D721Med (cell line): ENCODE measurements around the gene DNAAF5.
"Not testable (repeated sequence)": the region's sequence is repeated elsewhere in the genome, so short reads cannot be mapped to it uniquely, and the experiment has no call there.

ENCODE experiments used
- DNase-seq: peaks from one replicate; pipeline ENCODE4 v3.0.0; 2011; ENCODE audit warnings: low spot score; ENCODE audit not compliant: insufficient read length
- FAIRE-seq: peaks from 2 replicates; lab custom pipeline; 2011; peaks lifted over from hg19 to GRCh38; lab: Jason Lieb, UNC
- TF ChIP-seq, protein P1 (sequence below): IDR thresholded peaks from 2 replicates; pipeline ENCODE4 v1.5.1; 2012; ENCODE audit warnings: mild to moderate bottlenecking, control low read depth; ENCODE audit not compliant: insufficient read depth; ENCODE audit errors: missing control alignments

The DNAAF5 gene

DNA sequence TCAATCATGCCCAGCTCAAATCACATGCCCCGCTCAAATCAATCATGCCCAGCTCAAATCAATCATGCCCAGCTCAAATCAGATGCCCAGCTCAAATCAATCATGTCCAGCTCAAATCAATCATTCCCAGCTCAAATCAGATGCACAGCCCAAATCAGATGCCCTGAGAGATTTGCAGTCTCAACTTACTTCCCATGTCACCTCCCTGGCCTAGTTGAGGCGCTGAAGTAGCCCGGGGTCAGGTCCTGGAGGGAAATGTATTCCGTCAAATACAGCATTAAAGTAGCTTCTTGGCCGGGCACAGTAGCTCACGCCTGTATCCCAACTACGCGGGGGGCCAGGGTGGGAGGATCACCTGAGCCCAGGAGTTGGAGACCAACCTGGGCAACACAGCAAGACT, 16.3 kb downstream of the DNAAF5 start:
- FAIRE-seq (no peak), DNase-seq (no peak)
- TF ChIP-seq, protein P1, sequence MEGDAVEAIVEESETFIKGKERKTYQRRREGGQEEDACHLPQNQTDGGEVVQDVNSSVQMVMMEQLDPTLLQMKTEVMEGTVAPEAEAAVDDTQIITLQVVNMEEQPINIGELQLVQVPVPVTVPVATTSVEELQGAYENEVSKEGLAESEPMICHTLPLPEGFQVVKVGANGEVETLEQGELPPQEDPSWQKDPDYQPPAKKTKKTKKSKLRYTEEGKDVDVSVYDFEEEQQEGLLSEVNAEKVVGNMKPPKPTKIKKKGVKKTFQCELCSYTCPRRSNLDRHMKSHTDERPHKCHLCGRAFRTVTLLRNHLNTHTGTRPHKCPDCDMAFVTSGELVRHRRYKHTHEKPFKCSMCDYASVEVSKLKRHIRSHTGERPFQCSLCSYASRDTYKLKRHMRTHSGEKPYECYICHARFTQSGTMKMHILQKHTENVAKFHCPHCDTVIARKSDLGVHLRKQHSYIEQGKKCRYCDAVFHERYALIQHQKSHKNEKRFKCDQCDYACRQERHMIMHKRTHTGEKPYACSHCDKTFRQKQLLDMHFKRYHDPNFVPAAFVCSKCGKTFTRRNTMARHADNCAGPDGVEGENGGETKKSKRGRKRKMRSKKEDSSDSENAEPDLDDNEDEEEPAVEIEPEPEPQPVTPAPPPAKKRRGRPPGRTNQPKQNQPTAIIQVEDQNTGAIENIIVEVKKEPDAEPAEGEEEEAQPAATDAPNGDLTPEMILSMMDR: no peak

DNA sequence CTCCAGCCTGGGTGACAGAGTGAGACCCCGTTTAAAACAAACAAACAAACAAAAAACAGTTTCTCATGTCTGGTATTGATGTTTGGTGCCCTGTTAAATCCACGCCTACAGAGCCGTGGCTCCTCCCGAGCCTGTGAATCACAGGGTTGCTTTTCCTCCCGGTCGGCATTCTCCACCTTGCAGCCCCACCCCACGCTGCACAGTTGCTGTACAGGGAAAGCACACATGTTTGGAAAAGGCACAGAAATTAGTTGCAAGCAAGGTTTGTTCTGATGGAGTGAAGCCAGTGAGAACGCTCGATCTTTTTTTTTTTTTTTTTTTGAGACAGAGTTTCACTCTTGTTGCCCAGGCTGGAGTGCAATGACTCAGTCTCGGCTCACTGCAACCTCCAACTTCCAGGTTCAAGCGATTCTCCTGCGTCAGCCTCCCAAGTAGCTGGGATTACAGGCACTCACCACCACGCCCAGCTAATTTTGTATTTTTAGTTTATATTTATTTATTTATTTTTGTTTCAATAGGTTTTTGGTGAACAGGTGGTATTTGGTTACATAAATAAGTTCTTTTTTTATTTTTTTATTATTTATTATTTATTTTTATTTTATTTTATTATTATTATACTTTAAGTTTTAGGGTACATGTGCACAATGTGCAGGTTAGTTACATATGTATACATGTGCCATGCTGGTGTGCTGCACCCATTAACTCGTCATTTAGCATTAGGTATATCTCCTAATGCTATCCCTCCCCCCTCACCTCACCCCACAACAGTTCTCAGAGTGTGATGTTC, 17.0 kb downstream of the DNAAF5 start:
- not testable (repeated sequence) for DNase-seq, FAIRE-seq

DNA sequence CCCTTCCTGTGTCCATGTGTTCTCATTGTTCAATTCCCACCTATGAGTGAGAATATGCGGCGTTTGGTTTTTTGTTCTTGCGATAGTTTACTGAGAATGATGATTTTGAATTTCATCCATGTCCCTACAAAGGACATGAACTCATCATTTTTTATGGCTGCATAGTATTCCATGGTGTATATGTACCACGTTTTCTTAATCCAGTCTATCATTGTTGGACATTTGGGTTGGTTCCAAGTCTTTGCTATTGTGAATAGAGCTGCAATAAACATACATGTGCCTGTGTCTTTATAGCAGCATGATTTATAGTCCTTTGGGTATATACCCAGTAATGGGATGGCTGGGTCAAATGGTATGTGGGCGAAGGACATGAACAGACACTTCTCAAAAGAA, 17.6 kb downstream of the DNAAF5 start:
- FAIRE-seq: not testable (repeated sequence)

DNA sequence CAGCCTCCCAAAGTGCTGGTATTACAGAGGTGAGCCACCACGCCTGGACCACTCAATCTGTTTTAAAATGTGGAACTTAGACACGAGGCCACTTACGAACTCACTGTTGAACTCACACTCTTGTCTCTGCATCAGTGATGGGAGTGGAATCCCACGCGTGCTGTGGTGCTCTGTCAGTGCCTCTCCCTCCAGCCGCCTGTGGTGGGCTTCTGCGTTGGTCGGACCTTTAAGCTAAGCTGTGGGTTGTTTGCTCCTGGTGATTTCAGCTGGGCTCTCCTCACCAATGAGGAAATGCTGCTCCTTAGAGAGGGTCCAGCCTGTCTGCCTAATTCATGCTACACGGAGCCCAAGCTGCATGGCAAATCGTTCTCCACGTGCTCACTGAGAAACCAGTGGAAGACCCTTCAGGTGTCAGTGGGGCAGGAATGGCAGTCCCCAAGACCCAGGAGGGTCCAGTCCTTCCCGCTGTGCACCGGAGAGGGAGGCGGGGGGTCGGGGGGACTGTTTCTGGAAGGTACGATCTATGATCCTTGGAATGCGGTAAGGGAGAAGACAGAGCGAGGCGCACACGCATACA, 18.4 kb downstream of the DNAAF5 start:
- DNase-seq: no peak
- TF ChIP-seq, protein P1: no peak
- no peak for FAIRE-seq

More for the DNA sequence above, 17.6 kb downstream of the DNAAF5 start:
- not testable (repeated sequence) for DNase-seq

DNA sequence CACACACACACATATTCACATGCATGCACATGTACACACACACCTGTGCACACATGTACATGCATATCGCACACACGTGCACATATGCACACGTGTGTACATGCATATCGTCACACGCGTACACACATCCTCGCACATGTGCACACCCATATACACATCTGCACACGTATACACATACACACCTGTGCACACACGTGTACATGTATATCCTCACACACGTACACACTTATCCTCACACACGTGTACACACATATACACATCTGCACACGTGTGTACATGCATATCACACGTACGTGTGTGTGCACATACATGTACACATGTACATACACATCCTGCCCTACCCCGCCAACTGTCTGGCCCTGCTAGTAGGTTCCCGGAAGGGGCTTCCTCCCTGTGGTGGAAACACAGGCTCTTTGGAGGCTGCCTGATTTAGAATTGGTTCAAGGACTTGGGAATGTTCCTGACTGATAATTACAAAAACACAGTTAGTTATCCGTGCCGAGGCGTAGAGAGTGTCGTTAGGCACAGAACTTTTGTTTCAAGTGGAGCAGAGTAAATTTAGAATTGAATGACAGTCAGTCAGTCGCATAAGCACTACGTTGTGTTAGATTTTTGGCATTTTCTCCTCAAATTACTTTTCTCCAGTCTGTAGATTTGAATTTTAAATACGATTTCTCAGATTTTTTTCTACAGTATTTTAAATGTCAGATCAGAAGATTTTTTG, 19.1 kb downstream of the DNAAF5 start:
- TF ChIP-seq, protein P1: no peak
- DNase-seq: no peak
- FAIRE-seq: no peak

DNA sequence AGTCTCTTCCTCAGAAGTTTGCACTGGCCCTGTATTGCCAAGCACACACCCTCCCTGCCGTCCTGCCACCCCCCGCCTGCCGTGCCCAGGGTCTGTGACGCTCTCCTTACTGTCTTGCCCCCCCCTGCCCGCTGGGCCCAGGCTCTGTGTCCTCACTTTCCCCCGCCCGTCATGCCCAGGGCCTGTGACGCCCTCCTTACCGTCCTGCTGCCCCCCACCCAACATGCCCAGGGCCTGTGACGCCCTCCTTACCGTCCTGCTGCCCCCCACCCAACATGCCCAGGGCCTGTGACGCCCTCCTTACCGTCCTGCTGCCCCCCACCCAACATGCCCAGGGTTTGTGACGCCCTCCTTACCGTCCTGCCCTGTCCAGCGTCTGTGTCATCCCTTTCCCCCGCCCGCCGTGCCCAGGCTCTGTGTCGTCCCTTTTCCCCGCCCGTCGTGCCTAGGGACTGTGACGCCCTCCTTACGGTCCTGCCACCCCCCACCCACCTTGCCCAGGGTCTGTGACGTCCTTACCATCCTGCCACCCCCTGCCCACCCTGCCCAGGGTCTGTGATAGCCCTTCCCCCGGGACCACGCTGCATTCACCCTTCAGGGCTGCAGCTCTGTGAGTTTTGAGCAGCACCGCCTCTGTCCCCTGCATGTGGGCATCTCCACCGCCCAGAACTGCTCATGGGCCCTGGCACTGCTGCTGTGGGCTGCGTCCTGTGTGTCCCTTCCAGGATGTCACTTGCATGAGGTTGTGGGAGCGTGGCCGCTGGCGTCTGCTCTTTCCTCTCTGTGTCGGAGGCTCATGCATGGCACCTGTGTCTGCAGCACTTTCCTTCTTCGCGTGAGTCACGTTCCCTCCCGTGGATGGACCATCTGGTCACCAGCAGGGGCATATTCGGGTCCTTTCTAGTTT, 19.9 kb downstream of the DNAAF5 start:
- no peak for FAIRE-seq
- TF ChIP-seq, protein P1: no peak

DNA sequence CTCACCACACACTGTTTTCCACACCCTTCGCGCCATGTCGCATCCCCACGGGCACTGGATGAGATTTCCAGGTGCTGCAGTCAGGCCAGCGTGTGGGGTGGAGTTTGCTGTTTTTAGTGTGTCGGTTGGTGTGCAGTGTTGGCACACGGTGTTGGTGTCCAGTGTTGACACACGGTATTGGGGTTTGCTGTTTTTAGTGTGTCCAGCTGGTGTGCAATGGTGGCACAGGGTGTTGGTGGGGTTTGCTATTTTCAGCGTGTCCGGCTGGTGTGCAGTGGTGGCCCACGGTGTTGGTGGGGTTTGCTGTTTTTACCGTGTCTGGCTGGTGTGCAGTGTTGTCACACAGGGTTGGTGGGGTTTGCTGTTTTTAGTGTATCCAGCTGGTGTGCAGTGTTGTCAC, 20.7 kb downstream of the DNAAF5 start:
- TF ChIP-seq, protein P1: no peak
- no peak for DNase-seq
- FAIRE-seq: no peak

More for the DNA sequence above, 19.9 kb downstream of the DNAAF5 start:
- no peak for DNase-seq
